Transverse colon (tissue), 4 donors: Measurements from ENCODE around the gene VPS35. TPM values are rescaled to one million over a fixed set of nuclear protein-coding genes. Genes with fewer than 3 reads are reported as not detected.
A peak's percentile ranks its signal among the peaks of the same experiment; 100 is the strongest.

Experiments used
- DNase-seq: peaks from one replicate; pipeline ENCODE4 v3.0.0-alpha.2; 2019
- H3K27ac ChIP-seq, 4 donors: fragments of 200-600 bp; sonication (generic); 2 replicates each; pipeline ENCODE4 v1.5.1; 2016 to 2018; ENCODE audit warnings: inconsistent platforms in 4 of 4
- H3K27me3 ChIP-seq: fragments of 200-600 bp; sonication (generic); 2 replicates; pipeline ENCODE4 v1.5.1; 2017; ENCODE audit warnings: inconsistent platforms
- H3K36me3 ChIP-seq, 4 donors: fragments of 200-600 bp; sonication (generic); 2 replicates each; pipeline ENCODE4 v1.5.1; 2017 to 2019; ENCODE audit warnings: inconsistent platforms in 4 of 4
- H3K4me1 ChIP-seq, 4 donors: fragments of 200-600 bp; sonication (generic); 2 replicates each; pipeline ENCODE4 v1.5.1; 2017 to 2020; ENCODE audit warnings: inconsistent platforms in 4 of 4
- H3K4me3 ChIP-seq, 4 donors: fragments of 200-600 bp; sonication (generic); 1 replicate in 1 of 4; 2 replicates in 3 of 4; pipeline versions ENCODE4 v1.5.1 to v1.6.1; 2017 to 2019; ENCODE audit warnings: inconsistent platforms in 4 of 4
- H3K9me3 ChIP-seq, 2 donors: fragments of 200-600 bp; sonication (generic); 2 replicates each; pipeline ENCODE4 v1.5.1; 2017 to 2019; ENCODE audit warnings: inconsistent platforms in 2 of 2
- CTCF ChIP-seq, 5 experiments: fragments of 200-600 bp in 3 of 5; fragments of 450-650 bp in 2 of 5; sonication (generic) in 3 of 5; IDR thresholded peaks; 1 replicate in 2 of 5; 2 replicates in 3 of 5; pipeline ENCODE4 v1.5.1; 2016 to 2017; ENCODE audit warnings: antibody characterized with exemption in 5 of 5, inconsistent platforms in 3 of 5, mild to moderate bottlenecking in 2 of 5, moderate library complexity in 1 of 5
- EP300 ChIP-seq: sonication (generic); formaldehyde crosslinking; IDR thresholded peaks from one replicate; pipeline ENCODE4 v1.6.1; 2017; ENCODE audit warnings: antibody characterized with exemption, low read depth
- POLR2A ChIP-seq: fragments of 450-650 bp; IDR thresholded peaks from one replicate; pipeline ENCODE4 v1.6.1; 2016; ENCODE audit warnings: antibody characterized with exemption, mild to moderate bottlenecking, moderate library complexity
- POLR2AphosphoS5 ChIP-seq, 3 donors: sonication (generic); formaldehyde crosslinking; IDR thresholded peaks; one replicate each; pipeline ENCODE4 v1.6.1; 2016; ENCODE audit warnings: antibody characterized with exemption in 3 of 3
- WGBS, 2 donors: methylation state at CpG; one replicate each; pipeline ENCODE4 v1.1.5; 2018; ENCODE audit warnings: low coverage in 1 of 2; 5-methylcytosine and 5-hydroxymethylcytosine counted together
- in situ Hi-C, 4 donors: fragments of 200-750 bp; cut with MboI; loops; one replicate each; pipeline versions ENCODE4 v1.15.0 to v1.15.1; 2017; ENCODE audit warnings: low sequenced_read_pairs in 3 of 4, low pct_ligation_motif_present in 1 of 4, low pct_unique_long_range_greater_than_20kb in 1 of 4
- intact Hi-C: fragments of 100-400 bp; cut with DNase I; formaldehyde crosslinking; loops from one replicate; pipeline ENCODE4 v1.15.1; 2023; ENCODE audit warnings: low total_unique reads
- total RNA-seq, 4 donors: library from RNA; depleted of rRNA; stranded (reverse); fragments of >200 nt; gene quantifications; one replicate each; pipeline ENCODE4 v1.1.0, GENCODE V29; 2016

The VPS35 gene
- total RNA-seq, 4 donors from 2014 or later, result 63.2 to 102 (median 72.1) TPM

GRCh38 chr16:46621934-46622676 lies 66.9 kb downstream of the VPS35 start:
- Histone ChIP-seq H3K4me3 (no peak overlapping the region), H3K27me3 (no peaks in the 10 kb centered on the region), H3K4me1 (peaks cover 0 to 12% (median 6%) of the 10 kb centered on the region in 4 donors), H3K9me3 (no peaks in the 10 kb centered on the region), H3K36me3 (no peaks in the 10 kb centered on the region), H3K27ac (no peak overlapping the region)
- WGBS, 2 donors, result 91 to 98% methylated on average over 3 to 7 of the region's 7 CpGs
- in situ Hi-C loops, result no loop called here
- intact Hi-C loops, result no loop called here
- DNase-seq, result no peak
- no peak for TF ChIP-seq POLR2AphosphoS5 (IDR thresholded peaks at IDR 0.05)
- no peak for TF ChIP-seq POLR2A
- no peak for TF ChIP-seq CTCF (IDR thresholded peaks at IDR 0.05)
- no peak for TF ChIP-seq EP300

- in situ Hi-C loops, result no loop called here
- TF ChIP-seq POLR2AphosphoS5 (IDR thresholded peaks at IDR 0.05) (peak in 1 of 3 donors; percentile 10), POLR2A (no peak)
- no peaks in the 10 kb centered on the region for H3K36me3 ChIP-seq
- DNase-seq, result peak; percentile 82
- H3K9me3 ChIP-seq, result no peaks in the 10 kb centered on the region
- peak within 1 kb of the TSS; percentile 49 to 77 (median 61) for H3K4me3 ChIP-seq
- no peaks in the 10 kb centered on the region for H3K27me3 ChIP-seq
- peaks cover 0 to 12% (median 6%) of the 10 kb centered on the region in 4 donors for H3K4me1 ChIP-seq
- H3K27ac ChIP-seq, result peak within 1 kb of the TSS in 2 of 4 donors; percentile 6 to 26
- intact Hi-C loops, result no loop called here
- WGBS, 2 donors, result 1 to 7% methylated on average over 7 to 51 of the region's 52 CpGs
These were observed 67.7 kb downstream of the VPS35 start, which contains the start of gene SHCBP1 for GRCh38 chr16:46621006-46621933. TSS of gene SHCBP1 (minus strand) at chr16:46621379. CDS start at chr16:46621359, 20 bp downstream.

DNA sequence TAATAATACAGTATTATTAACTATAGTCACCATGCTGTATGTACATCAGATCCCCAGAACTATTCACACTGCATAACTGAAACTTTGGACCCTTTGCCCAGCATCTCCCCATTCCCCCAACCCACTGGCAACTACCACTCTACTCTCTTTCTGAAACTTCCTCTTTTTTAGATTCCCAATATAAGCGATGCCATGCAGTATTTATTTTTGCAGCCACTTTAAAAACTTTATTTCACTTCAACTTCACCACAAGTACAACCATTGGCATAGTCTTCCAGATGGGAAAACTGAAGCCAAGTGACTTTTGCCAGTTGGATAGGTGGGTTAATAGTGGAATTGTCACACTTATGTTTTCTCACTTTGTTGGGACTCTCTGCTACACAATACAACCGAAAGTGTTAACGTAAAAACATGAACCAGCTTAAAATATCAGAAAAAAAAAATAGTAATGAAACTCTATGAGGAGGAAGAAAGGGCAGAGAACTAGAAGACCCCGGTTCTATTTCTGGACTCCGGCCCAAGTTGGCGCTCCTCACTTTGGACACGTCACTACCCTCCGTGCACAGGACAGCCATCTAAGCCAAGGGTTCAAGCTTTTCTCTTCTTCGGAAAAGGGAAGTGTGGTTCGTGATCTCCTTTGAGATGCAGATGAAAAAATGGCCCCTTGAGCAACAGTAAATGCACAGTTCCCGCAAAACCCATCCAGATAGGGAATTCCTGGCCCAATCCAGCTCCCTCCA lies 68.5 kb downstream of the VPS35 start:
- in situ Hi-C loops, result no loop called here
- Histone ChIP-seq H3K4me3 (peak overlapping the region; percentile 49 to 77 (median 61)), H3K27ac (peak overlapping the region in 2 of 4 donors; percentile 6 to 26), H3K9me3 (no peaks in the 10 kb centered on the region), H3K4me1 (peaks cover 0 to 12% (median 6%) of the 10 kb centered on the region in 4 donors), H3K36me3 (no peaks in the 10 kb centered on the region), H3K27me3 (no peaks in the 10 kb centered on the region)
- TF ChIP-seq POLR2AphosphoS5 (IDR thresholded peaks at IDR 0.05) (no peak), CTCF (IDR thresholded peaks at IDR 0.05) (no peak), POLR2A (no peak), EP300 (no peak)
- intact Hi-C loops, result no loop called here
- WGBS, 2 donors, result 9 to 32% methylated on average over 2 to 11 of the region's 11 CpGs
- DNase-seq, result no peak

- 81 to 86% methylated on average over 4 of the region's 4 CpGs for WGBS, 2 donors
- Histone ChIP-seq H3K4me3 (no peak overlapping the region), H3K36me3 (no peaks in the 10 kb centered on the region), H3K27me3 (no peaks in the 10 kb centered on the region), H3K9me3 (no peaks in the 10 kb centered on the region), H3K27ac (no peak overlapping the region), H3K4me1 (peaks cover 0 to 12% (median 6%) of the 10 kb centered on the region in 4 donors)
- no peak for DNase-seq
- intact Hi-C loops (no loop called here), in situ Hi-C loops (no loop called here)
- TF ChIP-seq POLR2A, result no peak
- TF ChIP-seq CTCF (IDR thresholded peaks at IDR 0.05), result no peak
- no peak for TF ChIP-seq EP300
- TF ChIP-seq POLR2AphosphoS5 (IDR thresholded peaks at IDR 0.05), result no peak
These were observed 70.5 kb downstream of the VPS35 start for GRCh38 chr16:46618516-46618915.
